Measurements from ENCODE around the gene DIMT1.

Gene DIMT1

DNA sequence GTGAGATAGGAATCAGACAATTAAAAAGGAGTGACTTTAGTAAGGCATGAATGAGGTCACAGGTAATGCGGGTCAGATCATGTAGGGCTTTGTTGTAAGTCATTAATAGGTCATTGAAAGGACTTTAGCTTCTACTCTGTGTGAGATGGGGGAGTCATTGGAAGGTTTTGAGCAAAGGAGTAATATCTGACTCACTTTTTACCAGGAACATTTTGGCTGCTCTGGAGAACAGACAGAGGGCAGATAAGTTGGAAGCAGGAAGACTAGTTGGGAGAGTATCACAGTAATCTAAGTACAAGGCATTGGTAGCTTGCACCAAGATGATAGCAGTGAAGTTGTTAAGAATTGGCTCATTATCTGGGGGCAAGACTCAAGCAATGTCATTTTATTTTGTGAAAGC, 60.3 kb downstream of the DIMT1 start:
- no peaks in the 10 kb centered on the region for H3K9me3 ChIP-seq (ENCODE audit: control insufficient read depth, insufficient read depth, low read depth, low read length)
- TF ChIP-seq ZNF391 (tag by site-specific recombination; IDR thresholded peaks at IDR 0.05; ENCODE audit: borderline replicate concordance, low read depth), result no peak
- TF ChIP-seq ZBTB48 (tag by site-specific recombination; IDR thresholded peaks at IDR 0.05), result no peak
- TF ChIP-seq GLIS1 (tag by site-specific recombination; IDR thresholded peaks at IDR 0.05), result no peak
- TF ChIP-seq YY1 (tag by site-specific recombination; IDR thresholded peaks at IDR 0.05), result no peak
- no peak for TF ChIP-seq SCRT1 (tag by site-specific recombination; IDR thresholded peaks at IDR 0.05; ENCODE audit: borderline replicate concordance)
- H3K4me1 ChIP-seq (ENCODE audit: control insufficient read depth, insufficient read depth, low read length), result no peaks in the 10 kb centered on the region
- ChIA-PET CTCF (interaction anchor here (1.4 kb wide), 1 partner anchor 119 kb away, joined by 4 read pairs; no protein-coding TSS in a partner anchor), POLR2A (interaction anchor here (1.3 to 1.9 kb wide), 2 partner anchors 38 to 60 kb away, joined by 3 to 5 read pairs; partner anchors contain the start of genes DIMT1 and KIF2A)
- no peak overlapping the region for H3K4me3 ChIP-seq (ENCODE audit: low read depth, low read length)
- no peak overlapping the region for H3K27ac ChIP-seq (ENCODE audit: extremely low read depth, low read depth, low read length)
- H3K36me3 ChIP-seq (ENCODE audit: control insufficient read depth in 2 of 2, insufficient read depth in 1 of 2, low read length in 2 of 2), result peaks cover under 1 to 7% of the 10 kb centered on the region in 2 experiments; a peak in 2 of 3 replicates

DNA sequence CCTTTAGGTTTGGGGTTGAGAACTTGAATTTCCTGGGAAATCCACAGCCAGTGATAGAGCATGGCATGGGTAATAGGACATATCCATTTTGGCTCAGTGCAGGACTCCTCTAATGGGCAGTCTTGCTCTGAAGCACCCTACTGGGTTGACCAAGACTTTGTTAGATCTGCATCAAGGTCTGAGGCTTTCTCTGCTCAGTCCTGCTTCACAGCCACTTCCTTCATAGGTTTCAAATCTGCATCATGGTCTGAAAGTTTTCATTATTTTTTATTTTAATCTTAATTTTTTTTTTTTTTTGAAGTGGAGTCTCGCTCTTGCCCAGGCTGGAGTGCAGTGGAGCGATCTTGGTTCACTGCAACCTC, 61.2 kb downstream of the DIMT1 start:
- H3K27ac ChIP-seq (ENCODE audit: extremely low read depth, low read depth, low read length), result no peak overlapping the region
- ChIA-PET POLR2A (no interaction called here), CTCF (no interaction called here)
- H3K9me3 ChIP-seq (ENCODE audit: control insufficient read depth, insufficient read depth, low read depth, low read length), result no peaks in the 10 kb centered on the region
- no peaks in the 10 kb centered on the region for H3K36me3 ChIP-seq (ENCODE audit: control insufficient read depth in 2 of 2, insufficient read depth in 1 of 2, low read length in 2 of 2)
- H3K4me3 ChIP-seq (ENCODE audit: low read depth, low read length), result no peak overlapping the region
- TF ChIP-seq ZNF416 (tag by site-specific recombination; IDR thresholded peaks at IDR 0.05) (no peak), ZNF660 (tag by site-specific recombination; IDR thresholded peaks at IDR 0.05) (no peak), ZBTB7A (tag by site-specific recombination; IDR thresholded peaks at IDR 0.05; ENCODE audit: low read depth) (no peak), ZBTB17 (tag by site-specific recombination; IDR thresholded peaks at IDR 0.05) (no peak), ZFP37 (tag by site-specific recombination; IDR thresholded peaks at IDR 0.05) (no peak), ZBTB8A (tag by site-specific recombination; IDR thresholded peaks at IDR 0.05) (no peak), ZNF629 (tag by site-specific recombination; IDR thresholded peaks at IDR 0.05) (no peak), ZNF10 (tag by site-specific recombination; IDR thresholded peaks at IDR 0.05) (no peak), ZNF548 (tag by site-specific recombination; IDR thresholded peaks at IDR 0.05) (no peak), ZNF133 (tag by site-specific recombination; IDR thresholded peaks at IDR 0.05) (no peak), ZNF184 (tag by site-specific recombination; IDR thresholded peaks at IDR 0.05) (no peak)
- TF ChIP-seq, protein P1, sequence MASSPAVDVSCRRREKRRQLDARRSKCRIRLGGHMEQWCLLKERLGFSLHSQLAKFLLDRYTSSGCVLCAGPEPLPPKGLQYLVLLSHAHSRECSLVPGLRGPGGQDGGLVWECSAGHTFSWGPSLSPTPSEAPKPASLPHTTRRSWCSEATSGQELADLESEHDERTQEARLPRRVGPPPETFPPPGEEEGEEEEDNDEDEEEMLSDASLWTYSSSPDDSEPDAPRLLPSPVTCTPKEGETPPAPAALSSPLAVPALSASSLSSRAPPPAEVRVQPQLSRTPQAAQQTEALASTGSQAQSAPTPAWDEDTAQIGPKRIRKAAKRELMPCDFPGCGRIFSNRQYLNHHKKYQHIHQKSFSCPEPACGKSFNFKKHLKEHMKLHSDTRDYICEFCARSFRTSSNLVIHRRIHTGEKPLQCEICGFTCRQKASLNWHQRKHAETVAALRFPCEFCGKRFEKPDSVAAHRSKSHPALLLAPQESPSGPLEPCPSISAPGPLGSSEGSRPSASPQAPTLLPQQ (tag by site-specific recombination; IDR thresholded peaks at IDR 0.05), result no peak
- TF ChIP-seq, protein P2, sequence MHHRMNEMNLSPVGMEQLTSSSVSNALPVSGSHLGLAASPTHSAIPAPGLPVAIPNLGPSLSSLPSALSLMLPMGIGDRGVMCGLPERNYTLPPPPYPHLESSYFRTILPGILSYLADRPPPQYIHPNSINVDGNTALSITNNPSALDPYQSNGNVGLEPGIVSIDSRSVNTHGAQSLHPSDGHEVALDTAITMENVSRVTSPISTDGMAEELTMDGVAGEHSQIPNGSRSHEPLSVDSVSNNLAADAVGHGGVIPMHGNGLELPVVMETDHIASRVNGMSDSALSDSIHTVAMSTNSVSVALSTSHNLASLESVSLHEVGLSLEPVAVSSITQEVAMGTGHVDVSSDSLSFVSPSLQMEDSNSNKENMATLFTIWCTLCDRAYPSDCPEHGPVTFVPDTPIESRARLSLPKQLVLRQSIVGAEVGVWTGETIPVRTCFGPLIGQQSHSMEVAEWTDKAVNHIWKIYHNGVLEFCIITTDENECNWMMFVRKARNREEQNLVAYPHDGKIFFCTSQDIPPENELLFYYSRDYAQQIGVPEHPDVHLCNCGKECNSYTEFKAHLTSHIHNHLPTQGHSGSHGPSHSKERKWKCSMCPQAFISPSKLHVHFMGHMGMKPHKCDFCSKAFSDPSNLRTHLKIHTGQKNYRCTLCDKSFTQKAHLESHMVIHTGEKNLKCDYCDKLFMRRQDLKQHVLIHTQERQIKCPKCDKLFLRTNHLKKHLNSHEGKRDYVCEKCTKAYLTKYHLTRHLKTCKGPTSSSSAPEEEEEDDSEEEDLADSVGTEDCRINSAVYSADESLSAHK (tag by site-specific recombination; IDR thresholded peaks at IDR 0.05), result no peak
- H3K4me1 ChIP-seq (ENCODE audit: control insufficient read depth, insufficient read depth, low read length), result no peaks in the 10 kb centered on the region

DNA sequence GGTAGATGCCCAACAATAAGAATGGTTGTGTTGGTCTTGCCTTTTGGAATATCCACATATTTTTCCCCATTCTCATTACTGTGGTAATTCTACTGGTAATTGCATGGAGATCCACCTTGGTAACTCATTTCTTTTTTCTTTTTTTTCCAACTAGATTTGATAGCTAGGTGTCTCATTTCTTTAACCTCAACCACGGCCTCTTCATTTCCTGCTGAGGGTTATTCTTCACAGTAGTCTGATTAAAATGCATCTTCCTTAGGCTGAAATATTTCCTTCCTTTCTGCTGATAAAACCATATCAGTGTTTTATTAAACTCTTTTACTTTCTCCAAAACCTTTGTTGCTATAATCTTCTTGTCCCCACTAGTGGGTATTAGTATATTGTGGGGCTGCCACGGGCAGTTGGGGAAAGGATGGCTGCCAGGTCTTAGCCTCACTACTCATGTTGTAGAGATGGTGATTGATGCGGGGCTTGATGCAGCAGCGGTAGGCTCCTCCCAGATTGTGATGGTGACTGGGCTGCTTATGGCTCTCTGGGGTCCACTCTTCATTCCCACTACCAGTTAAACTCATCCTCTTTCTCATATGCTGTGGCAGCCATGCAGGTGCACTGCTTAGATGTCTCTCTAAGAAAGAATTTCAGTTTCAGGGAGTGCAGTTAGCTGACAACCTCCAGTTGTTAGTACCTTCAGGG, 61.8 kb downstream of the DIMT1 start:
- CTCF ChIA-PET, result no interaction called here
- H3K9me3 ChIP-seq (ENCODE audit: control insufficient read depth, insufficient read depth, low read depth, low read length), result no peaks in the 10 kb centered on the region
- no peaks in the 10 kb centered on the region for H3K4me1 ChIP-seq (ENCODE audit: control insufficient read depth, insufficient read depth, low read length)
- no peak overlapping the region for H3K4me3 ChIP-seq (ENCODE audit: low read depth, low read length)
- H3K36me3 ChIP-seq (ENCODE audit: control insufficient read depth in 2 of 2, insufficient read depth in 1 of 2, low read length in 2 of 2), result no peaks in the 10 kb centered on the region
- POLR2A ChIA-PET, result no interaction called here
- H3K27ac ChIP-seq (ENCODE audit: extremely low read depth, low read depth, low read length), result no peak overlapping the region
- TF ChIP-seq ZNF843 (tag by site-specific recombination; IDR thresholded peaks at IDR 0.05) (no peak), SETDB1 (IDR thresholded peaks at IDR 0.05; ENCODE audit: insufficient read length, low read length) (no peak), YY2 (tag by site-specific recombination; IDR thresholded peaks at IDR 0.05) (no peak), ZNF776 (tag by site-specific recombination; IDR thresholded peaks at IDR 0.05; ENCODE audit: borderline replicate concordance) (no peak), ZBTB21 (tag by site-specific recombination; IDR thresholded peaks at IDR 0.05) (no peak), ZNF530 (tag by site-specific recombination; IDR thresholded peaks at IDR 0.05; ENCODE audit: low read depth) (no peak), ZNF549 (tag by site-specific recombination; IDR thresholded peaks at IDR 0.05) (no peak), ZNF521 (tag by site-specific recombination; IDR thresholded peaks at IDR 0.05) (no peak)
- TF ChIP-seq, protein P3, sequence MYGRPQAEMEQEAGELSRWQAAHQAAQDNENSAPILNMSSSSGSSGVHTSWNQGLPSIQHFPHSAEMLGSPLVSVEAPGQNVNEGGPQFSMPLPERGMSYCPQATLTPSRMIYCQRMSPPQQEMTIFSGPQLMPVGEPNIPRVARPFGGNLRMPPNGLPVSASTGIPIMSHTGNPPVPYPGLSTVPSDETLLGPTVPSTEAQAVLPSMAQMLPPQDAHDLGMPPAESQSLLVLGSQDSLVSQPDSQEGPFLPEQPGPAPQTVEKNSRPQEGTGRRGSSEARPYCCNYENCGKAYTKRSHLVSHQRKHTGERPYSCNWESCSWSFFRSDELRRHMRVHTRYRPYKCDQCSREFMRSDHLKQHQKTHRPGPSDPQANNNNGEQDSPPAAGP (tag by site-specific recombination; IDR thresholded peaks at IDR 0.05), result no peak
- TF ChIP-seq, protein P4, sequence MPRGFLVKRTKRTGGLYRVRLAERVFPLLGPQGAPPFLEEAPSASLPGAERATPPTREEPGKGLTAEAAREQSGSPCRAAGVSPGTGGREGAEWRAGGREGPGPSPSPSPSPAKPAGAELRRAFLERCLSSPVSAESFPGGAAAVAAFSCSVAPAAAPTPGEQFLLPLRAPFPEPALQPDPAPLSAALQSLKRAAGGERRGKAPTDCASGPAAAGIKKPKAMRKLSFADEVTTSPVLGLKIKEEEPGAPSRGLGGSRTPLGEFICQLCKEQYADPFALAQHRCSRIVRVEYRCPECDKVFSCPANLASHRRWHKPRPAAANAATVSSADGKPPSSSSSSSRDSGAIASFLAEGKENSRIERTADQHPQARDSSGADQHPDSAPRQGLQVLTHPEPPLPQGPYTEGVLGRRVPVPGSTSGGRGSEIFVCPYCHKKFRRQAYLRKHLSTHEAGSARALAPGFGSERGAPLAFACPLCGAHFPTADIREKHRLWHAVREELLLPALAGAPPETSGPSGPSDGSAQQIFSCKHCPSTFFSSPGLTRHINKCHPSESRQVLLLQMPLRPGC (tag by site-specific recombination; IDR thresholded peaks at IDR 0.05), result no peak
